ENCODE results near the gene SHISAL2A. TPM values are rescaled to one million over a fixed set of nuclear protein-coding genes. Genes with fewer than 3 reads are reported as not detected.

Gene SHISAL2A
- total and polyA plus RNA-seq, 2 of the 8 experiments (the other 6 are each of a cell fraction or from before 2014, with no cell fraction given): 0.74 to 2.1 TPM

GRCh38 chr1:52602856-52603600 is 29.9 kb upstream of the SHISAL2A start:
- Histone ChIP-seq H3K79me2 (ENCODE audit: control insufficient read depth in 1 of 2, insufficient read depth in 2 of 2, low read length in 2 of 2) (no peaks in the 10 kb centered on the region), H3K23ac (ENCODE audit: insufficient read length) (no peak overlapping the region), H3K79me1 (ENCODE audit: low read depth, low read length) (no peaks in the 10 kb centered on the region), H3K4ac (replicated peaks; ENCODE audit: insufficient read length, low read depth, low read length) (no peak overlapping the region), H3K9me3 (ENCODE audit: insufficient read depth in 2 of 2, low read depth in 1 of 2, low read length in 1 of 2) (no peaks in the 10 kb centered on the region), H2BK120ac (replicated peaks; ENCODE audit: low read depth, low read length) (no peak overlapping the region), H3K56ac (replicated peaks; ENCODE audit: insufficient read length, low read depth, low read length) (no peak overlapping the region), H3K14ac (ENCODE audit: insufficient read length) (no peak overlapping the region), H3K18ac (ENCODE audit: extremely low read depth, low read length) (no peak overlapping the region; the same call in 1 of the 2 replicates), H4K20me1 (replicated peaks in 1 of 2; ENCODE audit: control insufficient read depth in 1 of 2, insufficient read depth in 2 of 2, low read length in 2 of 2) (no peaks in the 10 kb centered on the region), H3K27ac (ENCODE audit: low read depth, low read length) (no peak overlapping the region), H2BK5ac (ENCODE audit: low read depth, low read length) (no peak overlapping the region), H4K91ac (replicated peaks; ENCODE audit: insufficient read length, low read length) (peak overlapping the region; percentile 79), H3K4me2 (ENCODE audit: insufficient read depth in 1 of 2, low read depth in 2 of 2, low read length in 2 of 2) (peak overlapping the region; percentile 77 to 80), H4K5ac (ENCODE audit: insufficient read length, low read depth, low read length) (no peak overlapping the region), H3K27me3 (replicated peaks in 1 of 4; ENCODE audit: control insufficient read depth in 3 of 4, extremely low read depth in 1 of 4, insufficient read depth in 3 of 4, low read length in 3 of 4) (peaks cover 2 to 35% (median 30%) of the 10 kb centered on the region in 4 experiments), H3K4me1 (replicated peaks in 1 of 4; ENCODE audit: control insufficient read depth in 3 of 4, insufficient read depth in 4 of 4, low read length in 3 of 4) (peaks cover 0 to 10% (median 2%) of the 10 kb centered on the region in 4 experiments; a peak in 2 of 7 replicates), H2BK15ac (ENCODE audit: low read length) (no peak overlapping the region), H4K8ac (ENCODE audit: extremely low read depth, insufficient read depth, low read length) (no peak overlapping the region; the same call in 1 of the 2 replicates), H3K9ac (replicated peaks in 1 of 4; ENCODE audit: extremely low read depth in 1 of 4, low read depth in 3 of 4, low read length in 3 of 4) (peak overlapping the region; percentile 38 to 57 (median 51); a peak in 4 of 7 replicates), H2BK20ac (ENCODE audit: low read length) (no peak overlapping the region), H3K36me3 (ENCODE audit: control insufficient read depth in 2 of 4, insufficient read depth in 4 of 4, low read length in 3 of 4) (0 out of 8 replicates have a peak, but pooled peaks cover 0 to 2% (median 0%) of the 10 kb centered on the region in 4 experiments), H2AFZ (ENCODE audit: low read length) (peak overlapping the region; percentile 56; the same call in 1 of the 2 replicates), H3K23me2 (ENCODE audit: low read depth, low read length) (peaks cover 8% of the 10 kb centered on the region), H2AK5ac (ENCODE audit: low read depth, low read length) (no peak overlapping the region), H2BK12ac (ENCODE audit: low read depth, low read length) (peak overlapping the region; percentile 63; the same call in 1 of the 2 replicates), H3K4me3 (ENCODE audit: extremely low read depth in 1 of 4, insufficient read depth in 2 of 4, low read depth in 3 of 4, low read length in 4 of 4) (peak overlapping the region; percentile 33 to 65 (median 51))
- TF ChIP-seq HDAC2 (IDR thresholded peaks at IDR 0.05; ENCODE audit: borderline replicate concordance in 1 of 2, low read depth in 2 of 2, low read length in 2 of 2): no peak
- TF ChIP-seq GABPA (IDR thresholded peaks at IDR 0.05; ENCODE audit: borderline replicate concordance, insufficient read depth, low read length): 0 out of 2 replicates have a peak, but pooled peaks have one; percentile 2
- 54% methylated on average over 15 of the region's 21 CpGs; no CpG with 5 or more reads in 1 of the 2 experiments for WGBS, 2 experiments (ENCODE audit: extremely low coverage in 1 of 2, insufficient coverage in 1 of 2, insufficient read length in 1 of 2, insufficient replicate concordance in 2 of 2, low coverage in 1 of 2, low lambda C conversion rate in 2 of 2, missing lambda C conversion rate in 1 of 2)
- POLR2A ChIA-PET (ENCODE audit: partially characterized antibody): interaction anchor here (1.1 to 1.2 kb wide), 2 partner anchors 11 to 30 kb away, joined by 4 read pairs; partner anchors contain the start of gene SHISAL2A
- CTCF ChIA-PET (ENCODE audit: partially characterized antibody): interaction anchor here (0.9 kb wide), 1 partner anchor 63 kb away, joined by 4 read pairs; no protein-coding TSS in a partner anchor
- DNase-seq (ENCODE audit: low read depth in 1 of 2, low spot score in 2 of 2) (no peak), FAIRE-seq (no peak)

Measured in H1 (cell line).